Mesodermal cell (in vitro differentiated cells): Measurements from ENCODE around the gene ACSS1.

Experiments used
- H3K27ac ChIP-seq: 2 replicates; pipeline ENCODE4 v1.7.0; 2013; ENCODE audit warnings: mild to moderate bottlenecking, low read depth, low read length, moderate library complexity; ENCODE audit not compliant: severe bottlenecking
- H3K36me3 ChIP-seq: 2 replicates; pipeline ENCODE4 v1.7.1; 2013; ENCODE audit warnings: mild to moderate bottlenecking, low read length, moderate library complexity; ENCODE audit not compliant: control insufficient read depth, insufficient read depth
- H3K4me1 ChIP-seq: one replicate; pipeline ENCODE4 v1.7.1; 2013; ENCODE audit warnings: mild to moderate bottlenecking, low read length; ENCODE audit not compliant: insufficient read depth, control insufficient read depth, poor library complexity, severe bottlenecking
- H3K4me3 ChIP-seq: 2 replicates; pipeline ENCODE4 v1.7.0; 2013; ENCODE audit warnings: low read length, control low read depth, mild to moderate bottlenecking; ENCODE audit not compliant: insufficient read depth, poor library complexity, severe bottlenecking; ENCODE audit errors: extremely low read depth
- H3K9me3 ChIP-seq: 2 replicates; pipeline ENCODE4 v1.7.1; 2013; ENCODE audit warnings: mild to moderate bottlenecking, low read length, moderate library complexity; ENCODE audit not compliant: control insufficient read depth
- WGBS, 2 experiments: methylation state at CpG; one replicate each; pipeline ENCODE4 v1.1.5; 2013; ENCODE audit warnings: missing lambda C conversion rate in 2 of 2; ENCODE audit not compliant: insufficient coverage in 2 of 2; 5-methylcytosine and 5-hydroxymethylcytosine counted together

ACSS1 gene

DNA sequence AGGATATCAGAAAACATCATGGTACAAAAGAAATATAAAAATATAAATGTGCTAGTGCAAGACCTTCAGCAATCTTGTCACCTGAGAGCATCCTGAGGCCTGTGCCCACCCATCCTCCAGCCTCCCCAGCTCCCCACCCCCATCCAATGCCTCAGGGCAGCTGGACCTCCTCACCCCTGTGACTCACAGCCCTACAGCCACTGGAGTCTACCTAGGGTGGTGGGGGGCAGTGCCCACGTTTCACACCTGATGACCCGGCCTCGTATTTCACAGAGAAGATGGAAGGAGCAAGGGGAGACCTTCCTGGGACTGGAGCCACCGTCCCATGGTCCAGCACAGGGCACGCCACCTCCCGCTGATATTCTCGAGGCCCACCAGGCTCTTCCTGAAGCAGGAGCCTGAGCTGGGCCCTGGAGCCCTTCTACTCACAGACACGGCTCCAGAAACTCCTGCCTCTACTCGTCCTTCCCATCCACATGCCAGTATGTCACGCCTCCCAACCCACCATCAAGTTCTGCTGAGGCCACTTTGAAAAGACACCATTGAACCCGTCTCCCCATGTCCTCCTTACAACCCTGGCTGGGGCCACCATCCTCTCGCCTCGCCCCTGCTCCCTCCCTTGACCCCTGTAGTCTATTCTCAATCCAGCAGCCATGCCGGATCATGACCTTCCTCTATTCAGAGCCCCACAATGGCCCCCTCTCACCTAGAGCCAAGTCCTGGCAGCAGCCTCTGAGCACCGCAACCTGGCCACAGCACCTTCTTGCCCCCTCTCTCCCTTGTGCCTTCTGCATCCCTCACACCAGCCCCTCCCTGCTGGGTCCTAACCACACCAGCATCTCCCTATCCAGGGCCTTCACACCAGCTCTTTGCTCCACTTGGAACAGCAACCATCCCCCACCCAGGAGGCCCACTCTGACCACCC lies 78.6 kb downstream of the ACSS1 start:
- Histone ChIP-seq H3K9me3 (no peaks in the 10 kb centered on the region), H3K27ac (no peak overlapping the region), H3K36me3 (peaks cover 48% of the 10 kb centered on the region), H3K4me1 (no peaks in the 10 kb centered on the region), H3K4me3 (no peak overlapping the region)
- WGBS, 2 experiments = 89 to 91% methylated on average over 15 of the region's 15 CpGs

GRCh38 chr20:24978513-24978912 lies 79.4 kb downstream of the ACSS1 start:
- no peaks in the 10 kb centered on the region for H3K4me1 ChIP-seq
- peaks cover 50% of the 10 kb centered on the region for H3K36me3 ChIP-seq
- no peaks in the 10 kb centered on the region for H3K9me3 ChIP-seq
- 100% methylated on average over 2 to 5 of the region's 8 CpGs for WGBS, 2 experiments
- no peak overlapping the region for H3K27ac ChIP-seq
- H3K4me3 ChIP-seq = no peak overlapping the region

- no peaks in the 10 kb centered on the region for H3K9me3 ChIP-seq
- 80 to 86% methylated on average over 2 to 3 of the region's 3 CpGs for WGBS, 2 experiments
- peaks cover 56% of the 10 kb centered on the region for H3K36me3 ChIP-seq
- H3K4me3 ChIP-seq = no peak overlapping the region
- no peaks in the 10 kb centered on the region for H3K4me1 ChIP-seq
- H3K27ac ChIP-seq = no peak overlapping the region
These were observed 80.1 kb downstream of the ACSS1 start for GRCh38 chr20:24977797-24978196.

DNA sequence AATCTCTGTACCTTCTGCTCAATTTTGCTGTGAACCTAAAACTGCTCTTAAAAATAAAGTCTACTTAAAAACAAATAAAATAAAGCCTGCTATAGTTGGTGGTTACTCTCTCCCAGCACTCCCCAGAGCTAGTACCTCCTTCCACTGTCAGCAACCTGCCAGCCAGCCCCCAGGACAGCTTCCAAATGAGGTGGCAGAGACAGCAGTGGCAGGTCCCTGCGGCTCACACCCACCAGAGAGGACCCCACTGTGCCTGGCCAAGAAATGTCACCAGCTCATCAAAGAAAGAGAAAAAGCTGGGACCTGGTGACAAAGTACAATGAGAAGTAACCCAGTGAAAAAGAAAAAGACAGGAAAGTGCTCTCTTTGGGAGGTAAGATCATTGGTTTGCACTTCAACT lies 80.6 kb downstream of the ACSS1 start:
- no peak overlapping the region for H3K4me3 ChIP-seq
- peaks cover 60% of the 10 kb centered on the region for H3K36me3 ChIP-seq
- WGBS, 2 experiments = 100% methylated on average over 1 of the region's 1 CpG
- no peak overlapping the region for H3K27ac ChIP-seq
- no peaks in the 10 kb centered on the region for H3K9me3 ChIP-seq
- no peaks in the 10 kb centered on the region for H3K4me1 ChIP-seq

DNA sequence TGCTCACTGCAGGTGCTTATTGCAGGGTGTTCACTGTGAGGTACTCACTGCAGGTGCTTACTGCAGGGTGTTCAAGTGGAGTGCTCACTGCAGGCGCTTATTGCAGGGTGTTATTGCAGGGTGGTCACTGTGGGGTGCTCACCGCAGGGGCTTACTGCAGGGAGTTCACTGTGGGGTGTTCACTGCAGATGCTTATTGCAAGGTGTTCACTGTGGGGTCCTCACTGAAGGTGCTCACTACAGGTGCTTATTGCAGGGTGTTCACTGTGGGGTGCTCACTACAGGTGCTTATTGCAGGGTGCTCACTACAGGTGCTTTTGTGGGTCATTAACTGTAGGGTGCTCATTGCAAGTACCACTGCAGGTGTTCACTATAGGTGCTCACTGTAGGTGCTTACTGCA lies 85.6 kb downstream of the ACSS1 start:
- H3K36me3 ChIP-seq = peaks cover 62% of the 10 kb centered on the region
- no peaks in the 10 kb centered on the region for H3K9me3 ChIP-seq
- 100% methylated on average over 1 to 2 of the region's 2 CpGs for WGBS, 2 experiments
- H3K4me3 ChIP-seq = no peak overlapping the region
- H3K27ac ChIP-seq = no peak overlapping the region
- H3K4me1 ChIP-seq = no peaks in the 10 kb centered on the region

DNA sequence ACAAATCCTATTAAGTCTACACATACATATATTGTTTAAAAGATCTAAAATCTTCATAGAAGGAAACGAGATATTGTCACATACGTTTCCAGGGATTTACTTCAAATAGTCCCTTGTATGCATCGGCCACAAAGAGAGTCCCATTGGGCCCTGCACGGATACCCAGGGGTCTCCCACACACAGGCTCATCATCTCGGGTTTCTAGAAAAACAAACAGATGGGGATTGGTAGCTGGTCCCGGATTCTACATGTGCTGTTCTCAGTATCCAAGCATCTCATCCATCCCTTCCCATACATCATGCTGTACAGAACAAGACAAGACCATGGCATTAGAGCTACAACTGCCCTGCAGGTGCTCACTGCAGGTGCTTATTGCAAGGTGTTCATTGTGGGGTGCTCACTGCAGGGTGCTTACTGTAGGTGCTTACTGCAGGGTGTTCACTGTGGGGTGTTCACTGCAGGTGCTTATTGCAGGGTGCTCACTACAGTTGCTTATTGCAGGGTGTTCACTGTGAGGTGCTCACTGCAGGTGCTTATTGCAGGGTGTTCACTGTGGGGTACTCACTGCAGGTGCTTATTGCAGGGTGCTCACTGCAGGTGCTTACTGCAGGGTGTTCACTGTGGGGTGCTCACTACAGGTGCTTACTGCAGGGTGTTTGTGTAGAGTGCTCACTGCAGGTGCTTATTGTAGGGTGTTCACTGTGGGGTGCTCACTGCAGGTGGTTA lies 86.4 kb downstream of the ACSS1 start:
- 95 to 96% methylated on average over 4 to 6 of the region's 6 CpGs for WGBS, 2 experiments
- H3K36me3 ChIP-seq = peaks cover 61% of the 10 kb centered on the region
- no peak overlapping the region for H3K27ac ChIP-seq
- H3K4me1 ChIP-seq = no peaks in the 10 kb centered on the region
- no peaks in the 10 kb centered on the region for H3K9me3 ChIP-seq
- H3K4me3 ChIP-seq = no peak overlapping the region

DNA sequence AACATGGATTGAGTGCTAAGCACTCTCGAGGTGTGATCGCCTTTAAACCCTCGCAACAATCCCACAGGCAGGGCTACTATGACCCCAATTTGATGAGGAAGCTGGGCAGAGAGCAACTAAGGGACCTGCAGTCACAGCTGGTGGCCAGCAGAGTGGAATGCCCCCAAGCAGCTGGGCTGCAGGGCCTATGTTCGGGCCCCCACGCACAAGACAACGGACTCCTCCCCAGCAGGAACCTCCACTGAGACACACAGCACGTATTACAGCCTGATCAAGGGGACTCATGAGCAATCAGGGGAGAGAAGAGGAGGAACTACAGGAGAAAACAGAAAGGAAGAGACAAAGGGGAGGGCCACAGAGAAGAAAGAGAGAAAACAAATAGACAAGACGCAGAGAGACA lies 87.2 kb downstream of the ACSS1 start:
- no peak overlapping the region for H3K27ac ChIP-seq
- H3K9me3 ChIP-seq = no peaks in the 10 kb centered on the region
- no peak overlapping the region for H3K4me3 ChIP-seq
- H3K4me1 ChIP-seq = no peaks in the 10 kb centered on the region
- WGBS, 2 experiments = 100% methylated on average over 3 of the region's 8 CpGs
- peaks cover 63% of the 10 kb centered on the region for H3K36me3 ChIP-seq

- no peak overlapping the region for H3K4me3 ChIP-seq
- no peaks in the 10 kb centered on the region for H3K9me3 ChIP-seq
- no peaks in the 10 kb centered on the region for H3K4me1 ChIP-seq
- no peak overlapping the region for H3K27ac ChIP-seq
- WGBS, 2 experiments = 96 to 97% methylated on average over 4 of the region's 5 CpGs
- H3K36me3 ChIP-seq = peaks cover 69% of the 10 kb centered on the region
These were observed 87.8 kb downstream of the ACSS1 start for GRCh38 chr20:24970030-24970553.

GRCh38 chr20:24969186-24970029 lies 88.5 kb downstream of the ACSS1 start:
- 96 to 97% methylated on average over 14 to 16 of the region's 19 CpGs for WGBS, 2 experiments
- peaks cover 74% of the 10 kb centered on the region for H3K36me3 ChIP-seq
- no peak overlapping the region for H3K27ac ChIP-seq
- no peak overlapping the region for H3K4me3 ChIP-seq
- no peaks in the 10 kb centered on the region for H3K9me3 ChIP-seq
- no peaks in the 10 kb centered on the region for H3K4me1 ChIP-seq

DNA sequence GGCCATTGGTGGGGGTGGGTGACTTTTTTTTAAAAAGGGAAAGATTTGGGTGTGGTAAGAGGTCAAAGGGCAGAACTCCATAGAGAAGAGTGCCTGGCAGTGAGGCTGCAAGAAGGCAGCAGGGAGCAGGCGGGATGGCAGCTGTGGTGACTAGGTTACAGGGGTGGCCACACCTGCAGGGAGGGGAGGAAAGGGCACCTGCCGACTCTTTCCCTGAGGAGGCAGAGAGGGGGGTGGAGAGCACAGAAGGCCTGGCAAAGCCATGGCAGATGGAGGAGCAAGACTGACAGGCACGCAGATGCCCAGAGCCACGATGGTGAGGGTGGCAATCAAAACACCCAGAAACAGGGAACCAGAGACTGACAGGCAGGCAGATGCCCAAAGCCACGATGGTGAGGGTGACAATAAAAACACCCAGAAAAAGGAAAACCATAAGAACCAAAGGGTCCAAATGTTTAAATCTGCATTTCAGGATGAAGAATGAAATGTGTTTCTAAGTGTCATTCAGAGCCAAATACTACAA lies 89.6 kb downstream of the ACSS1 start:
- 90 to 96% methylated on average over 4 of the region's 5 CpGs for WGBS, 2 experiments
- Histone ChIP-seq H3K4me1 (no peaks in the 10 kb centered on the region), H3K27ac (no peak overlapping the region), H3K4me3 (no peak overlapping the region), H3K9me3 (no peaks in the 10 kb centered on the region), H3K36me3 (peaks cover 81% of the 10 kb centered on the region)
